ENCODE measurements around the gene RANBP17.

Gene RANBP17

DNA sequence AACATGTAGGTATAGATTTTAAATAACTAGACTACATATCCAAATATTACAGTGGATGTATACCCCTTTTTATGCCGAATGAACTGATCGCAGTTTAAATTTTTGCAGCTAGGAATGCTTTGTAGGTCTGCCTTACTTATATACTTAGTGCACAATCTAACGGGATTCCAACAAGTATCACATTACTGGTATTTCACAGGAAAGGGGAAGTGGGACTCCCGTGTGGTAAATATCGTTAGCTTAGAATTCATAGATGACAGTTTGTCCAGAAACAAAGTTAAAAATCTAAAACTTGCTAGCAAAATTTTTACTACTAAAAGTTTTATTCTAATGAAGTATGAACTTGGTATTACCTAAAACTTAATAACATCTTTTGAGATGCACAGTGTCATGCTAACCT is 253.7 kb downstream of the RANBP17 start:
- no peak overlapping the region for H3K27ac ChIP-seq
- TF ChIP-seq, protein P1, sequence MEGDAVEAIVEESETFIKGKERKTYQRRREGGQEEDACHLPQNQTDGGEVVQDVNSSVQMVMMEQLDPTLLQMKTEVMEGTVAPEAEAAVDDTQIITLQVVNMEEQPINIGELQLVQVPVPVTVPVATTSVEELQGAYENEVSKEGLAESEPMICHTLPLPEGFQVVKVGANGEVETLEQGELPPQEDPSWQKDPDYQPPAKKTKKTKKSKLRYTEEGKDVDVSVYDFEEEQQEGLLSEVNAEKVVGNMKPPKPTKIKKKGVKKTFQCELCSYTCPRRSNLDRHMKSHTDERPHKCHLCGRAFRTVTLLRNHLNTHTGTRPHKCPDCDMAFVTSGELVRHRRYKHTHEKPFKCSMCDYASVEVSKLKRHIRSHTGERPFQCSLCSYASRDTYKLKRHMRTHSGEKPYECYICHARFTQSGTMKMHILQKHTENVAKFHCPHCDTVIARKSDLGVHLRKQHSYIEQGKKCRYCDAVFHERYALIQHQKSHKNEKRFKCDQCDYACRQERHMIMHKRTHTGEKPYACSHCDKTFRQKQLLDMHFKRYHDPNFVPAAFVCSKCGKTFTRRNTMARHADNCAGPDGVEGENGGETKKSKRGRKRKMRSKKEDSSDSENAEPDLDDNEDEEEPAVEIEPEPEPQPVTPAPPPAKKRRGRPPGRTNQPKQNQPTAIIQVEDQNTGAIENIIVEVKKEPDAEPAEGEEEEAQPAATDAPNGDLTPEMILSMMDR (conservative IDR thresholded peaks at IDR 0.05), result no peak

DNA sequence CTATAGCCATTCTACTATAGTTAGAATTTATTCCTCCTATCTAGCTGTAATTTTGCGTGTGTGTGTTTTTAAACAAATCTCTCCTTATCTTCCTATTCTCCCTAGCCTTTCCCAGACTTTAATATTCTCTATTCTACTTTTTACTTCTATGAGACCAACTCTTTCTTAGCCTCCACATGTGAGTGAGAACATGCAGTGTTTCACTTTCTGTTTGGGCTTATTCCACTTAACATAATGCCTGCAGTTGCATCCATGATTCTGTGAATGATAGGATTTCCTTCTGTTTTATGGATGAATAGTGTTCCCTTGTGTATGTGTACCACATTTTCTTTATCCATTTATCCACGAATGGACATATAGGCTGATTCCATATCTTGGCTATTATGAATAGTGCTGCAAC is 254.9 kb downstream of the RANBP17 start:
- TF ChIP-seq, protein P1 (conservative IDR thresholded peaks at IDR 0.05), result no peak
- H3K27ac ChIP-seq, result no peak overlapping the region

DNA sequence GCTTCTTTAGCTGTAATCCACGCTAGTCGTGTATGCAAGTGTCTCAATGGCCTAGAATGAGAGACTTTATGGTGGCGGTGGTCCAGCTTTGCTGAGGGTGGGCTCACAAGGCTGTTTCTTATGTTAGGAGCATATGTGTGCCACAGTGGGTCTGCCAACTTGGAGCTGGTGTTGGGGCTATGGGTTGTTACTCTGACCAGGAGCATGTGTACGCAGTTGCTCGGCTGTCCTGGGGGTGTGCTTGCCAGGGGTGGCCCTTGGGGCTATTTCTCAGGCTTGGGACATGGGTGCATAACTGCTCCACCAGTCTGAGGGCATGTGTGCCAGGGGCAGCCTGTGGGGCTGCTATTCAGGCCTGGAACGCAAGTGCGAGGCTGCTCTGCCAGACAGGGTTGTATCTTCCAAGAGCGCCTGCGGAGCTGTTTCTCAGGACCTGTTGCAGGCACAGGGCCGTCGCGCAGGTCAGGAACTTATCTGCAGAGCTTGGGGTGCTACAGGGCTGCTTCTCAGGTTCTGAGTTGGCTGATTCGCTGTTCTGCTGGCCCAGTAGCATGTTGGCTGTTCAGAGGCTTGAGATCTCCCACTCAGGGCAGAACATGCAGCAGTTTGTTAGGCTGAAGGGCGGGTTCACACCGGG is 259.3 kb downstream of the RANBP17 start:
- TF ChIP-seq, protein P1 (conservative IDR thresholded peaks at IDR 0.05), result no peak
- no peak overlapping the region for H3K27ac ChIP-seq

DNA sequence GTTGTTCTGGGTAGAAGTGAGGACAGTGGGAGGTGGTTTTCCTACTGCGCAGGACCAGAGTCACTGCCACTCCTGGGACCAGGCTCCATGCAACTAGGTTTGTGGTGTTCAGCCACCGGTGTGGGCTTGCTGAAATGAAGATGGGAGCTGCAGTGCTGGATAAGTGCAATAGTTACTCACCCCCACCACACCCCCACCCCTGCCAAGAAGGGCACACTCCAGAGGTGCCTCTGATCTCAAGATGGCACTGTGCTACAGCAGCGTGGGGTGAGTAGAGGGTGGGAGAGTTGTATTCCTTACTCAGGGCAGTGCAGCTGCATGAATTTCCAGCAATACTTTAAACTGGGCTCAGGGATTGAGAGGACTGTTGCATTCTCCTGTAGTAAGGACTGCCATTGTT is 259.8 kb downstream of the RANBP17 start:
- H3K27ac ChIP-seq, result no peak overlapping the region
- TF ChIP-seq, protein P1 (conservative IDR thresholded peaks at IDR 0.05), result no peak

DNA sequence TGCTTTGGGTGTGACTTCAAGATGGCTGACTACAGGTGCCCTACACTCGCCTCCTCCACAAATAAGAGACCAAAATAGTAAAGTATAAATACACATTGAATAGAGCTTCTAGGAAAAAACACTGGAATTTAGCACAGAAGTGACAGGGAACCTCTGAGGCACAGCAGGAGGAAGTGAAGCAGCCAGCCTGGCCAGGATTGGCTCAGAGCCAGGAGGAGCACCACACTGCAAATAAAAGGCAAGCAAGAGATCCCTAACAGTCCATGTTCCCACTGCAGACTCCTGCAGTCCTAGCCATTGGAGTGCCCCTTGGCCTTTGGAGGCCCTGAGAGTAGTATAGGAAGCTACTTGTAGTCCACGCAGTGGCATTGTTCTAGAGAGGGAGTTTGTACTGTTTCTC is 260.6 kb downstream of the RANBP17 start:
- H3K27ac ChIP-seq, result no peak overlapping the region
- TF ChIP-seq, protein P1 (conservative IDR thresholded peaks at IDR 0.05), result no peak

DNA sequence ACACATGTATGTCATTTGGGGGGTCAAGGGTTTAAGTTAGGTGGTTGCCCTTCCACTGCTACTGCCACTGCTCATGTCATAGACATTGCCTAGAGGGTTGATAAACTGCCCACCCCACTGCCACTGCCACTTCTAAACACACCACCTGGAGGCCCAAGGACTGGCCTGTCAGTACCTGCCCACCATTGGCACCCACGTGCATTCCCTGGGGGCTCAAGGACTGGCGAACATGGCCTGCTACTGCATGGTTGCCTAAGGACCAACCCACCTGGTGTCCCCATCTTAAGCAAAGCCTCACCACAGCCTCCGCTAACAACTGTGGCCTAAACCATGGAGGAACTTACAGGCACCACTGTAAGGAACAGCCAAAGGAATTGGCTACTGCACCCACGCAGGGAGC is 261.6 kb downstream of the RANBP17 start:
- TF ChIP-seq, protein P1 (conservative IDR thresholded peaks at IDR 0.05), result no peak
- H3K27ac ChIP-seq, result no peak overlapping the region

DNA sequence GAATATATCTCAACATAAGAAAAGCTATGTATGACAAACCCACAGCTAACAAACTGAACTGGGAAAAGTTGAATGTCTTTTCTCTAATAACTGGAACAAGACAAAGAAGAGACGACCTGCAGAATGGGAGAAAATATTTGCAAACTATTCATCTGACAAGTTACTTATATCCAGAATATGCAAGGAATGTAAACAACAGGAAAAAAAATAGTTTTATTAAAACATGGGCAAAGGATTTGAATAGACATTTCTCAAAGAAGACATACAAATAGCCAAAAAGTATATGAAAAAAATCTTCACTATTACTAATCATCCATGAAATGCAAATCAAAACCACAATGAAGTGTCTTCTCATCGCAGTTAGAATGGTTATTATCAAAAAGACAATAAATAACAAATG is 265.5 kb downstream of the RANBP17 start:
- TF ChIP-seq, protein P1 (conservative IDR thresholded peaks at IDR 0.05), result no peak
- no peak overlapping the region for H3K27ac ChIP-seq
